ENCODE results near the gene PPP2R3B.
"Not testable (repeated sequence)": the region's sequence is repeated elsewhere in the genome, so short reads cannot be mapped to it uniquely, and the experiment has no call there.

PPP2R3B gene

DNA sequence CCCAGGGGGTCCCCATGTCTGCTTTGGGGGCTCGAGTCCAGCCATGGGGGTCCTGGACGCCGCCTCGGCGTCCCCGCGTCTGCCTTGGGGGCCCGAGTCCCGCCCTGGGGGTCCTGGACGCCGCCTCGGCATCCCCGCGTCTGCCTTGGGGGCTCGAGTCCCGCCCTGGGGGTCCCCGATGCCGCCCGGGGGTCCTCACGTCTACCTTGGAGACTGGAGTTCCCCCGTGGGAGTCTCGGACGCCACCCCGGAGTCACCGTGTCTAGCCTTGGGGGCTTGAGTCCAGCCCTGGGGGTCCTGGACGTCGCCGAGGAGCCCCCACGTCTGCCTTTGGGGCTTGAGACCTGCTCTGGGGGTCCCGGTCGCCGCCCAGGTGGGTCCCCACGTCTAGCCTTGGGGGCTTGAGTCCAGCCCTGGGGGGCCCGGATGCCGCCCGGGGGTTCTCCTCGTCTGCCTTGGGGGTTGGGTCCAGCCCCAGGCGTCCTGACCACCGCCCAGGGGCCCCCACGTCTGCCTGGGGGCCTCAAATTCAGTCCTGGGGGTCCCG lies 67.1 kb downstream of the PPP2R3B start:
- no peak for DNase-seq (ENCODE audit: low read depth)

DNA sequence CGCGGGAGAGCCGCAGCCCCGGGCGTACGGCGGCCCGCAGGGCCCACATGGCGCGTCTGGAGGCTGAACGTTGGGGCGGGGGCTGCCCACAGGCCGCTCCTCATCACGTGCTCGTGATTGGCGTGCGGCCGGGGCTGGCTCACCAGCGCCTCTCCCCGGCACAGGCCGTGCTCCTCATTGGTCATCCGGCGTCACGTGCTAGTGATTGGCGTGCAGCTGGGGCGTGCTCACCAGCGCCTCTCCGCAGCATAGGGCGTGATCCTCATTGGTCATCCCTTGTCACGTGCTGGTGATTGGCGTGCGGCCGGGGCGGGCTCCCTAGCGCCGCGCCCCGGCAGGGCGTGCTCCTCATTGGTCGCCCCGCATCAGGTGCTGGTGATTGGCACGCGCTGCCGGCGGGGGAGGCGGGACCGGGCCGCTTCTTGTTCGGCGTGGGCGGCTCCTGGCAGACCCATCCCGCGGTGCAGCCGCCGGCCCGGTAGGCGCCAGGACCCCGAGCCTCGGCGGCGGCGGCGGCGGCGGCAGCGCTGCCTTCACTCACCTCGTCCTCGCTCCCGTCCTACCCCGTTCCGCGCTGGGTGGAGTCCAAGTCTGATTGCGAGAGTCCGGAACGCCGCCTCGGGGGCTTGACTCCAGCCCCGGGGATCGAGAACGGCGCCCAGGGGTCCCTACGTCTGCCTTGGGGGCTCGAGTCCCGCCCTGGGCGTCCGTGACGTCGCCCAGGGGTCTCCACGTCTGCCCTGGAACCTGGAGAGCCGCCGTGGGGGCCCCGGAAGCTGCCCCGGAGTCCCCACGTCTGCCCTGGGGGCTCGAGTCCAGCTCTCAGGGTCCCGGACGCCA lies 67.7 kb downstream of the PPP2R3B start, which contains the start of gene GTPBP6:
Gene GTPBP6, minus strand, starts transcription at position 58 of the 840 bp plus-strand sequence. Its CDS starts 9 bp downstream, at position 49.
- DNase-seq (ENCODE audit: low read depth) = peak; percentile 98

DNA sequence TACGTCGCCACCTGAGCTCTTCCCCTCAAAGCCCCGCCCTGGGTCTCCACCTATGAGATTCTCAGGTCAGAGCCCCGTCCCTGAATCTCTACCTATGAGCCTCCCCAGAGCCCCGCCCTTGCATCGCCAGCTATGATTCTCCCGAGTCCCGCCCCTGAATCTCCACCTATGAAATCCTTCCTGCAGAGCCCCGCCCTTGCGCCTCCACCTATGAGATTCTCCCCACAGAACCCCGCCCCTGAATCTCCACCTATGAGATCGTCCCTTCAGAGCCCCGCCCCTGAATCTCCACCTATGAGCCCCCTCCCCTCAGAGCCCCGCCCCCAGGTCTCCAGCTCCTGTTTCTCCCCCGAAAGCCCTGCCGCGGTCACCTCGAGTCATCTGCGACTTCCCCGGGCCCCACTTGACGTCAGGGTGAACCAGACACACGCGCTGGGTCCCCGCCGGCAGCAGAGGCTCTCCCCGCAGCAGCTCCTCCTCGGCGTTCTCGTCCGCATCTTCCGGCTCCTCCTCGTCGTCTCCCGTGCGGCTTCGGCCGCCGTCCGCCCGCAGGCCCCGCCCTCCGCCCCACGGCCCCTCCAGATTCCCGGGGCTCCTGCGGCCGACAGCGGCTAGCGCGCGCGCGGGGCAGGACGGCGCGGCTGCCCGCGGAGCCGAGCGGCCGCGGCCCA lies 68.5 kb downstream of the PPP2R3B start:
- DNase-seq (ENCODE audit: low read depth) = peak; percentile 96

DNA sequence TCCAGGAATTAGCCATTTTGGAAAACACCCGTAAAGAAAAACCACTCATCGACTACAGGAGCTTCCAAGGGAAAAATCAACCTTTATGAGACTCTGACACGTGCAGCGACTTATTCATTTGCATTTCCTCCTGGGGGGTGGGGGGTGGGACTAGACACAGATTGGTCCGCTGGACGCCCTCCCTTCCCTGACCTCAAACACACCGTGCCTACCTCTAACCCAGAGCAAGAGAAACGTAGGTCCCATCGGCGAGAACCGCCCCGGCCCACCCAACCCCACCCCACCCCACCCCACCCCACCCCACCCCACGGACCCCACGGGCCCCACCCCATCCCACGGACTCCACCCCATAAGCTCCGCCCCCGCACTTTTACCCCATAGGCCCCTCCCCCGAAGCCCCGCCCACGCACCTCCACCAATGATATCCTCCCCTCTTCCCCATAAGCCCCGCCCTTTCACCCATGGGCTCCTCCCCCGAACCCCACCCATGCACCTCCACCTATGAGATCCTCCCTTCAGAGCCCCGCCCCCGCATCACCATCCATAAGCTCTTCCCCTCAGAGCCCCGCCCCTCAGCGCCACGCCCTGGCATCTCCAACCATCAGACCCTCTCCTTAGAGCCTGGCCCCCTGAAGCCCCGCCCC lies 69.2 kb downstream of the PPP2R3B start:
- DNase-seq (ENCODE audit: low read depth) = no peak

DNA sequence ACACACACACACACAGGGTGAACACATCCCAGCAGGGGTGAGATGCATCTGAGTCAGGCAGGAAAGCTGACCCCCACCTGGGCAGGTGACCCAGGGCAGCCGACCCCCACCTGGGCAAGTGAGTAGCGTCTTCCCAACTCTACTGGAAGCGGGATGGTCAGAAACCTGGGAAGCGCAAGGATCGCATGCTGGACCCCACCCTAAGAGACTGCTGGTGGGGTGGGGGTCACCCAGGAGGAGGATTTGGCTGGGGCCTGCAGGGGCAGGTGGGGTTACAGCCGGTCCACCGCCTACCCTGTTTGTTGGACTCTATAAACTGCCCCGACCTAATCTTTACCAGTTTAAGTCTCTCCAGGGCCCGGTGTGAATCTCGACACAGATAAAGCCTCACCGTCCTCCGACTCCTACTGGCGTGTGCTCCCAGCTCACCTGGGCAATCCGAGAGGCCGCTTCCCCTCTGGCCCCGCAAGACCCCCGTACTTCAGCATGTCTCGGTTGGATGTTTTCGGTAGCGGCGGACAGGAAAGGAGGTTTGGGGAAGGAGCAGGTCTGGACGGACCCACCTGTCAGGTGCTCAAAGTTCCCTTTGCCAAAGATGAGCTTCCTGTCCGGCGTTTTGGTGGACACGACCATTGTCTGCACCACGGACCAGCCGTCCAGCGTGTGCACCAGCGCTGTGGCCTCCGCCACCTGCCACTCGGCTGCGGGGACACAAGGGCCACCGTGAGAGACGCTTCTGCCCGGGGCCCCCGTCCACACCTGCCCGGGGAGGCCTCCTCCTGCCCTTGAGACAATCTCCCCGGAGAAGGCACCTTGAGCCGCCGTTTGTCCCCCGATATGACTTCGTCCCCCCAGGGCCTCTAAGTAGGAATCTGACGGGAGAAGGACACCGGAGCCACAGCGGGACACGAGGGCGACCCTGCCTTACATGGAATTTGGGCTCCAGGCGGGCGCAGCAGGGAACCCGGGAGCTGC lies 70.1 kb downstream of the PPP2R3B start:
- no peak for DNase-seq (ENCODE audit: low read depth)

DNA sequence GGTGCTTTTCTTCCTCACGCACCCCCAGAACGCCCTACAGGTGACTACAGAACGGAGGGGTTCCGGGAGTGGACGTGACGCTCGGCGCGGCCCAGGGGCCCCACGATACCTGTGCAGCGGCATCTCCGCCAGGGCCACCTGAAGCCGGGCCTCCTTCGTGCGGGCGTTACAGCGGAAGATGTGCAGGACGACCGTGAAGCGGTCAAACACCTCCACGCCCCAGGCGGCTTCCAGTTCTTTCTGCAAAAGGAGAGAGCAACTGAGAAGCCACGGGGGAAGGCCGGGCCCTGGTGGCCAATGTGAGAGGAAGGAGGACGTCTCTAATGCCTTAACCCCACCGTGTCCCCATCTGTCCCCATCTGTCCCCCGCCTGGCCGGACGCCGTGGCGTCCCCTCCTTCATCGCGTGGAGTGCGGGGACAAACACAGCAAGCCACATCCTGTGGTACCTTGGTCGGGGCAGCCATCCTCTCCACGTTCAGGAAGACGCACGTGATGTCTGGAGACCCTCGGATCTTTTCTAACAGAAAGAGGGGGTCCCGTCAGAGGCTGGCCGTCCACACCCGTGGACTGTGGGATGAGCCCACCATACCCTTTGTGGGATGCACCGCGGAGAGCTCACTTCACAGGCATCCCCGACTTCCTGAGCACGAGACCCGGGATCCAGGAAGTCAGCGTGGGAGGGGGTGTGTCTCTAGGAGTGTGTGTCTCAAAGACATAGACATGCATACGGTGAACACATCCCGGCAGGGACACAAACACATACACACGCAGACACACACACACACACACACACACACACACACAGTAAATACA lies 71.7 kb downstream of the PPP2R3B start:
- DNase-seq (ENCODE audit: low read depth) = no peak

DNA sequence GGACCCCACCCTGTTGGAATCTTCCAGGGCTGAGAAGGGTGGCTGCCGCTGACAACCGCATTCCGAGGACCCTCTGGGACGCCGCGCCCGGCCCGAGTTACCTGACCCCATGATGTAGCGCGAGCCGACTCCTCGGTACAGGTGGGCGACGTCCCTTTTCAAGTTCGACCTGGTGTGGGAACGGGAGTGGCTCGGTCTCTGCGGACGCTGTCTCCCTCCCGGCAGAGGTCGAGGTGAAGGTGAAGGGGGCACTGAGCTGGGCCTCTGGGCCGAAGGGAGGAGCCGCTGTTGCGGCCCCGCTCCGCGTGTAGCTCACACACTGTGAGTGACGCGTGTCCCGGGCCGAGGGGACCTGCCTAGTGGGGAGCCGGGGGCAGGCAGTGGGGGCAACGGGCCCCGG lies 72.7 kb downstream of the PPP2R3B start:
- DNase-seq (ENCODE audit: low read depth) = no peak

DNA sequence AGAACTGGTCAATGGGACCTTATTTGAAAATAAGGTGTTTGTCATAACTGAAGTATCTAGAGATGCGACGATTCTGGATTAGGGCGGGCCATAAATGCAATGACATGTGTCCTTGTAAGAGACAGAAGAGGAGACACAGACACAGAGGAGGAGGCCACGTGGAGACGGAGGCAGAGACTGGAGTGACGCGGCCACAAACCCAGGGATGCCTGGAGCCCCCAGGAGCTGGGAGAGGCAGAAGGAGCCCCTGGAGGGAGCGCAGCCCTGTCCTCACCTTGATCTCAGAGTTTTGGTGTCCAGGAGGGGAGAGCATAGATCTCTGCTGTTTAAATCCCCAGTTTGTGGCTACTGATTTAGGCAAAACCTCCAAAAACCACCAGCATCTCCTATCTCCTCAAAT lies 73.2 kb downstream of the PPP2R3B start:
- no peak for DNase-seq (ENCODE audit: low read depth)

DNA sequence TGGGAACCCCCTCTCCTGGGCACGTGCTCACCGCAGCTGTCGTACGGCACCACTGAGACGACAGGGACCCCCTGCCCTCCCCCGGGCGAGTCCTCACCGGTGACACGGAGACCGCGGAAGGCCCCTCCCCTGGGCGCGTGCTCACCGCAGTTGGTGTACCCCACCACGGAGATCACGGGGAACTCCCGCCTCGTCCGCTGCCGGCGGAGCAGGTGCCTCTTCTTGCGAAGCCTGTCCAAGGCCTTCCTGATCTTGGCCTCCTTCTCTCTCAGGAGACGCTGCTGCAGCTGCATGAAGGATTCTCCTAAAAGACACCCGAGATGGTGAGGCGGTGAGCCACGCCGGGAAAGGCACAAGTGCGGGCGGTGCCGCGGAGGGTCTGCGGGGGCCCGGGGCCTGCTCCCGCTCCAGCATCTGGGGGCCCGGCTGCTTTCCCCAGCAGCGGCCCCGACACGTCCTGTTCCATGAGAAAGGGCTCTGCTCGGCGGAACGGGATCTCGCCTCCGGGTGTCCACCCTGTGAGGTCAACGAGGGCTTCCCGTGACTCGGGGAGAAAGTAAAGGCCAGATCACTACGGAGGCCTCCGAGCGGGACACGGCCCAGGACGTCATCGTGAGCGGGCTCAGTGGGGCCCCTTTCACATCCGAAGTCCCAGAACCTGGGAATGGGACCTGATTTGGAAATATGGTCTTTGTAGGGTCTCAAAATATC lies 73.9 kb downstream of the PPP2R3B start:
- no peak for DNase-seq (ENCODE audit: low read depth)

DNA sequence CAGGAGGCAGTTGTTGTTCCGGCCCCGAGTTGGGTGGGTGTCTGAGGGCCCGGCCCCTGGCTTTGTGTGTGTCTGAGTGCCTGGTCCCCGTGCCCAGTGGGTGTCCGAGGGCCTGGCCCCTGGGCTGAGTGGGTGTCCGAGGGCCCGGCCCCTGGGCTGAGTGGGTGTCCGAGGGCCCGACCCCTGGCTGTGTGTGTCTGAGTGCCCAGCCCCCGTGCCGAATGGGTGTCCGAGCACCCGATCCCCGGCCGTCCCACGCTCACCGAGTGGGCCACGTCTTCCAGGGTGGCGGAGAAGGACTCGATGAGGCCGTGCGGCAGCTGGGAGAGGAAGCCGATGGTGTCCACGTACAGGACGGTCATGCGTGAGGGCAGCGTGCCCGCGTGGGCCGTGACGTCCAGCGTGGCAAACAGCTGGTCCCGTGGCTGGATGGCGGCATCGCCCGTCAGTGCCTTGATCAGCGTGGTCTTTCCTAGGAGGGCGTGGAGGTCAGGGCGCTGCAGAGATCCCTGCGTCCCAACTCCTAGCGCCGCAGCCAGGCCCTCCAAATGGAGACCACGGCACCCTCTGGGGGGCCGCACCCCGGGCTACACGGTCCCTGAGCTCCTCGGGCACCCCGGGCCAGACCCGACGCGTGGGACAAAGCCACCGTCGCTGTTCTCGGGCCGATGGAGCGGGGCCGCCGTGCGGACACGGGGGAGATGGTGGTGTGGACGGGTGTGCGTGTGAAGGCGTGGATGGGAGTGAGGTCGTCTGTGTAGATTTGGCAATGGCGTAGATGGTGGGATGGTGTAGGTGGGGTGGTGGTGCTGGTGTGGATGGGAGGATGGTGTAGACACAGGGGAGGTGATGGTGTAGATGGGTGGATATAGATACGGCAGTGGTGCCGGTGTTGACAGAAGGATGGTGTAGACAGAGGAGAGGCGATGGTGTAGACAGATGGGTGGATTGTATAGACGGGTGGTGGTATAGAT lies 75.3 kb downstream of the PPP2R3B start:
- DNase-seq (ENCODE audit: low read depth) = no peak

DNA sequence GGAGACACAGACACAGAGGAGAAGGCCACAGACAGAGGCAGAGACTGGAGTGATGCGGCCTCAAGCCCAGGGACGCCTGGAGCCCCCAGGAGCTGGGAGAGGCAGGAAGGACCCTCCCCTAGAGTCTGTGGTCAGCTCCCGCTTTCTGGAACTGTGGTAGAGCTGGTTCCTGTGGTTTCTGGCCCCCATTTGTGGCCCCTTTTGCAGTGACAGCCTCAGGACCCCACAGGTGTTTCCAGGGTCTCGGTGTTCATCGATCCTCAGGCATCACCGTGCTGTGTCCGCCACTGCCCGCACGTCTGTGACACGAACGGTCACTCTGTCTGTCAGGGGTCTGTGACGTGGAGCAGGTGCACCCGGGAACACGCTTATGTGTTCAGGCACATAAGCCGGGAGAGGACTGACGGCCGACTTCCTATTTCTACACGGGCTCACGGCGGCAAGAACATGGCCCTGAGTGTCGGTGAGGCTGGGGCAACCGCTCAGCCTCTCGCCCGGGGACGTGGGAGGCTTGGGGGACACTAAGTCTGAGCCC lies 76.0 kb downstream of the PPP2R3B start:
- no peak for DNase-seq (ENCODE audit: low read depth)

DNA sequence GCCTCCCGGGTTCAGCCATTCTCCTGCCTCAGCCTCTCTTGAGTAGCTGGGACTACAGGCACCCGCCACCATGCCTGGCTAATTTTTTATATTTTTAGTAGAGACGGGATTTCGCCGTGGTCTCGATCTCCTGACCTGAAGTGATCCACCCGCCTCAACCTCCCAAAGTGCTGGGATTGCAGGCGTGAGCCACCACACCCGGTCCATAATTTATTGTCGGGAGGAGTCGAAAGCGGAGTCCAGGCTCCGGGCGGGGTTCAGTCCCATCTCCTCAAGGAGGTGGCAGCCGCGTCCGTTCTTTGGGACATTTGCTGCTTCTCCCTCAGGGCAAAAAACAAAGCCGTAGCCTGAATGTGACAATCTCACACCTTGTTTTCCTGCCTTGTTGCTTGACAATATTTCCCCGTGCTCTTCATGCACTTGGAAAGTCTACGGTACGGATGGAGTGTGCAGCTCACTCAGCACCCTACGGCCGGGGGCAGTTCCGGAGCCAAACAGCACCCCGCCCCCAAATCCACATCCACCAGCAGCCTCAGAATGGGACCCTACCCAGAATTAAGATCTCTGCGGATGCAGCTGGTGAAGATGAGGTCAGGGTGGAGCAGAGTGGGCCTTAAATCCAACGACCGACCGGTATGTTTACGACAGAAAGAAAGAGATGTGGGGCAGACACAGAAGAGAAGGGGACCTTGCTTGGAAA lies 77.7 kb downstream of the PPP2R3B start:
- no peak for DNase-seq (ENCODE audit: low read depth)

DNA sequence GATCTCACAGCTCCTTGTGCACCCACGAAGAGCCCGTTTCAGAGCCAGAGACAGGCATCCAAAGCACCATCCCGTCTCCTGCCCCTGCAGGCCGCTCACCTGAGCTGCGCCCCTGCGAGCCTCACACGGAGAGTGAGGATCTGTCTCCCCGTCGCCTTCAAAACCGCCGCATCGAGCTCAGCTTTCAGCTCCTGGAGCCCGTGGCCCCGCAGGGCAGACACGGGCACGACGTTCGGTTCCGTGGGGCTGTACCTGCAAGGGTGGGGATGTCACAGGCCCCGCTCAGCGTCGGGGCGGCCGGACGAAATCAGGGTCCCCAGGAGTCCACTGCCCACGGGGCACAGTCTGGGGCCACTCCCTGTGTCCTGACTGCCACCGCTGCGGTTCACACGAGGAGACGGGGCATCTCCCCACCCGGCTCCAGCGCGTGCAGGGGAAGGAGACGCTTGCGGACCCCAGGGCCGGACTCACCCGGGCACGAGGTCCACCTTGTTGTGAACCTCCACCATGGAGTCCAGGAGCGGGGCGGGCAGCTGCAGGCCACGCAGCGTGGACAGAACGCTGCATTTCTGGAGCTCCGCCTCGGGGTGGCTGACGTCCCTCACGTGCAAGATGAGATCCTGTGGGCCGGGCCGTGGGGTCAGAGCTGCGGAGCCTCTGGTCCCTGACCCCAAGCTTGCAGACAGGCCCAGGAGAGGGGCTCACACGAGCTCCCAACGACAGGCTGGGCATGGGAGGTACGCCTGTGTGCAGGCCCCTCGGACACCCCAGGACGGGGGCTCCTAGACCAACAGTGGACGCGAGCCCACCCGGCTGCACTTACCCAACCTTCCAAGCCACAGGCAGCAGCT lies 79.2 kb downstream of the PPP2R3B start:
- DNase-seq (ENCODE audit: low read depth) = no peak

DNA sequence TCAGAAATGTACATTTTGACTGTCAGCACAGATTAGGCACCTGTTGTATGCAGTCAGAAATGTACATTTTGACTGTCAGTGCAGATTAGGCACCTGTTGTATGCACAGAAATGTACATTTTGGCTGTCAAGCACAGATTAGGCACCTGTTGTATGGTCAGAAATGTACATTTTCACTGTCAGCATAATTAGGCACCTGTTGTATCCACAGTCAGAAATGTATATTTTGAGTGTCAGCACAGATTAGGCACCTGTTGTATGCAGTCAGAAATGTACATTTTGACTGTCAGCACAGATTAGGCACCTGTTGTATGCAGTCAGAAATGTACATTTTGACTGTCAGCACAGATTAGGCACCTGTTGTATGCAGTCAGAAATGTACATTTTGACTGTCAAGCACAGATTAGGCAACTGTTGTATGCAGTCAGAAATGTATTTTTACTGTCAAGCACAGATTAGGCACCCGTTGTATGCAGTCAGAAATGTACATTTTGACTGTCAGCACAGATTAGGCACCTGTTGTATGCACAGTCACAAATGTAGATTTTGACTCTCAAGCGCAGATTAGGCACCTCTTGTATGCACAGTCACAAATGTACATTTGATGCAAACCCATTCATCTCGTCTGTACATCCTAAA lies 80.0 kb downstream of the PPP2R3B start:
- DNase-seq (ENCODE audit: low read depth) = not testable (repeated sequence)

DNA sequence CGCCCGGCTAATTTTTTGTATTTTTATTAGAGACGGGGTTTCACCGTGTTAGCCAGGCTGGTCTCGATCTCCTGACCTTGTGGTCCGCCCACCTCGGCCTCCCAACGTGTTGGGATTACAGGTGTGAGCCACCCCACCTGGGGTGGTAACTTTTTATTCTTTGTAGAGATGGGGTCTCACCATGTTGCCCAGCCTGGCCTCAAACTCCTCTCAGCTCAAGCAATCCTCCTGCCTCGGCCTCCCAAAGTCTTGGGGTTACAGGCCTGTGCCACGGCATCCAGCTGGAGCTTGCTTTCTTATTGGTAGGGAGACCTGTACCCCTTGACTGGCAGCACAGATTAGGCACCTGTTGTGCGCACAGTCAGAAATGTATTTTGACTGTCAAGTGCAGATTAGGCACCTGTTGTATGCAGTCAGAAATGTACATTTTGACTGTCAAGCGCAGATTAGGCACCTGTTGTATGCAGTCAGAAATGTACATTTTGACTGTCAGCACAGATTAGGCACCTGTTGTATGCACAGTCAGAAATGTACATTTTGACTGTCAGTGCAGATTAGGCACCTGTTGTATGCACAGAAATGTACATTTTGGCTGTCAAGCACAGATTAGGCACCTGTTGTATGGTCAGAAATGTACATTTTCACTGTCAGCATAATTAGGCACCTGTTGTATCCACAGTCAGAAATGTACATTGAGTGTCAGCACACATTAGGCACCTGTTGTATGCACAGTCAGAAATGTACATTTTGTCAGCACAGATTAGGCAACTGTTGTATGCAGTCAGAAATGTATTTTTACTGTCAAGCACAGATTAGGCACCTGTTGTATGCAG lies 80.7 kb downstream of the PPP2R3B start:
- DNase-seq (ENCODE audit: low read depth) = not testable (repeated sequence)

Measured in activated T-cell treated with anti-CD3 and anti-CD28 coated beads for 24 hours (primary cell).